Activated CD4-positive, alpha-beta T cell treated with anti-CD3 and anti-CD28 coated beads, Interleukin-2, amount 50 U/mL, for 24 hours (primary cell): ENCODE results near the gene C1QBP.
"Not testable (repeated sequence)": the region's sequence is repeated elsewhere in the genome, so short reads cannot be mapped to it uniquely, and the experiment has no call there.

ENCODE experiments used
- DNase-seq, 2 donors: peaks; one replicate each; pipeline ENCODE4 v3.0.0-alpha.2; 2020; ENCODE audit warnings: low read depth in 1 of 2, low spot score in 1 of 2

C1QBP gene

GRCh38 chr17:5434984-5435383 lies 4.0 kb downstream of the C1QBP start:
- no peak for DNase-seq

GRCh38 chr17:5431949-5432556 lies 6.9 kb downstream of the C1QBP start:
- DNase-seq = no peak

GRCh38 chr17:5431234-5431633 lies 7.7 kb downstream of the C1QBP start:
- DNase-seq = not testable (repeated sequence)

GRCh38 chr17:5430413-5430999 lies 8.4 kb downstream of the C1QBP start:
- DNase-seq = no peak

GRCh38 chr17:5429191-5429887 lies 9.6 kb downstream of the C1QBP start:
- no peak for DNase-seq

- DNase-seq = no peak
These were observed 13.1 kb downstream of the C1QBP start for GRCh38 chr17:5425826-5426225.

GRCh38 chr17:5424909-5425308 lies 14.0 kb downstream of the C1QBP start:
- no peak for DNase-seq

- DNase-seq = no peak
These were observed 16.4 kb downstream of the C1QBP start for GRCh38 chr17:5422505-5422904.

- DNase-seq = peak; percentile 76 to 87
These were observed 18.8 kb downstream of the C1QBP start, which contains the start of gene RPAIN for GRCh38 chr17:5419959-5420653. Gene RPAIN, plus strand, starts transcription at chr17:5420182. Its CDS starts 29 bp downstream, at chr17:5420211.

GRCh38 chr17:5419356-5419958 lies 19.5 kb downstream of the C1QBP start, which contains the start of gene NUP88:
Gene NUP88, minus strand, starts transcription at chr17:5419662. Its CDS starts 12 bp downstream, at chr17:5419650.
- DNase-seq = peak; percentile 90 to 98

- DNase-seq = peak in 1 of 2 donors; percentile 77
These were observed 20.0 kb downstream of the C1QBP start for GRCh38 chr17:5418858-5419355.

- DNase-seq = no peak
These were observed 22.1 kb downstream of the C1QBP start for GRCh38 chr17:5416901-5417300.

- no peak for DNase-seq
These were observed 25.3 kb downstream of the C1QBP start for GRCh38 chr17:5413682-5414081.

- no peak for DNase-seq
These were observed 28.2 kb downstream of the C1QBP start for GRCh38 chr17:5410594-5411272.

GRCh38 chr17:5408186-5408585 lies 30.8 kb downstream of the C1QBP start:
- DNase-seq = no peak

- no peak for DNase-seq
These were observed 33.6 kb downstream of the C1QBP start for GRCh38 chr17:5405400-5405799.

GRCh38 chr17:5399767-5400166 lies 39.2 kb downstream of the C1QBP start:
- DNase-seq = no peak

- DNase-seq = no peak
These were observed 42.3 kb downstream of the C1QBP start for GRCh38 chr17:5396612-5397011.

GRCh38 chr17:5391678-5392077 lies 47.3 kb downstream of the C1QBP start:
- DNase-seq = no peak
